Stimulated activated CD8-positive, alpha-beta memory T cell treated with anti-CD3 and anti-CD28 coated beads, Interleukin-7, amount 100 ng/mL, for 1 hour (primary cell): ENCODE measurements around the gene KIAA1586.
"Not testable (repeated sequence)": the region's sequence is repeated elsewhere in the genome, so short reads cannot be mapped to it uniquely, and the experiment has no call there.

Experiments used
- DNase-seq, 2 donors: peaks; one replicate each; pipeline ENCODE4 v3.0.0-alpha.2; 2020; ENCODE audit warnings: low read depth in 2 of 2

The KIAA1586 gene

DNA sequence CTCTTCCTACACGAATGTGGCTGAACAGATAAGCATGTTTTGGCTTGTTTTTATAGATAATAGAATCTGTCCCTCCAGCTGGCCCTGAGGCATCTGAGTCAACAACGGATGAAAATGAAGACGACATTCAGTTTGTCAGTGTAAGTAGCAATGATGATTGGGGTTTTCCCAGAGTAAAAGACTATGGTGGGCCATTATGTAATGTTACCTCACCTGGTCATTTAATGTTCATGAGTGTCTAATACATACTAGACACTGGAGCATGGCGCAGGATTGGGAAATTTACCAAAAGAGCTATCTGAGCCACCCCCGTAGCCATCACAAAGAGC lies 728 bp downstream of the KIAA1586 start:
- DNase-seq = not testable (repeated sequence)

DNA sequence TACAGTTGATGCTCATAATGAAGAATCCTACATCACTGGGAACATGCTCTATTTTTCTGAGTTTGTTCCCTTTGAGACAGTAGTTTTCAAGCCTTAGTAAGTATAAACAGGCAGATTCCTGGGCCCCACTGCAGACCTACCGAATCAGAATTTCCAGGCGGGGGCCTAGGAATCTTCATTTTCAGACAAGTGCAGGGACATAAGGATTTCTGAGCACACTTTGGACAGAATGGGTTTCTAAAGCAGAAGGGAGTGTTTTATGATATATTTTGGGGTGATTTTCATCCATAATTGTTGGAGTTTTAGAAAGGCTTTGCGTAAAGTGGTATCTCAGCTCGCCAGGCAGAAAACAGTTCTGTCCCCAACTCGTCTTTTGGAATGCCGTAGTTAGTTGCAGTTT lies 1.4 kb downstream of the KIAA1586 start:
- DNase-seq = not testable (repeated sequence)

DNA sequence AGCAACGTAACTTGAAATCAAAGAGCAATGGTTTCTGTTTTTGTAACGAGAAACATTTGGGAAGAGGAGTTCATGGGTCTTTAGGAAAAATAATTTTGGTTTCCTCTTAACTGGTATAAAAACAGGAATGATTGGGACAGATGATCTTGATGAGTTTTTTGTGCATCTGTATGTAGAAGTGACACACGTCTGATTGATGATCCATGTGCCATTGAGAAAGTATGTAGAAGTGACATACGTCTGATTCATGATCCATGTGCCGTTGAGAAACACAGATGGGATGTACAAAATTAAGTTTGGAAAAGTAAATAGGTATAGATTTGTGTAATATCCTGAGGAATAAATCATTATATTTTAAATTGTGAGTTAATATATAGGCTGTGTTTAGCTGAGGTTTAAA lies 2.1 kb downstream of the KIAA1586 start:
- DNase-seq = no peak

DNA sequence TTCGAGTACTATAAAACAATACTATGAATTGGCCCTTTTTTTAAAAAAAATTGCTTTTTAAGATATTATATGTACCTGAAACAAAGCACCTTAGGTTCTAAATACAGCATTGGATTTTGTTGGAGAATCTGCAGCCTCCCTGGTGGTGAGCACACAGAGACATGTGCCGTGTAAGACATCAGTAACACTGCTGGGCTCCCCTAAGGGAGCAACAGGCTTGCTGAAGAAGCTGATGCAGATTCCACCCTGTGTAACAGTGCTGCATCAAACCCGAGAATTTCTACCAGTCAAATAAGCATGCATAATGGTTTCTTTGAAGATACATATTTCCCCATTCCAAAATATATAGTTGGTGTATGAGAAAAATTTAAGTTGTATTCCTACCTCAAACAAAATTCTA lies 17.4 kb downstream of the KIAA1586 start:
- no peak for DNase-seq

DNA sequence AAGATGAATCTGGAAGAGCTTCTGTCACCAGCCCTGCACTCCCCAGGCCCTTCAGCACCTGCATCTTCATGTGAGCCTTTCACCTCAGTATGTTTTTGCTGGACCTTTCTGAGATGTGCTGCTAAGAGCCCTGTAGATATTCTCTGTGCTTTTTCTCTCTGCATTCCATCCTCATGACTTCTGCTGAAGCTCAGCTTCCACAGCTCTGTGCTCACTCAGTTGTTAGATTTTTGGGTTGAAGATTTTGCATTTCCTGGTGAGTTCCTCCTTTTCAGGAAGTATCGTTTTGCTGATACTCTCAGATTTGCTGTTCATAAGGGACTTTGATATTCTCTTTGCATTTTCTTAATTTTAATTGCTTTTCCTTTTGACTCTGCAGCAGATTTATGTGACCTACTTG lies 18.3 kb downstream of the KIAA1586 start:
- DNase-seq = no peak

DNA sequence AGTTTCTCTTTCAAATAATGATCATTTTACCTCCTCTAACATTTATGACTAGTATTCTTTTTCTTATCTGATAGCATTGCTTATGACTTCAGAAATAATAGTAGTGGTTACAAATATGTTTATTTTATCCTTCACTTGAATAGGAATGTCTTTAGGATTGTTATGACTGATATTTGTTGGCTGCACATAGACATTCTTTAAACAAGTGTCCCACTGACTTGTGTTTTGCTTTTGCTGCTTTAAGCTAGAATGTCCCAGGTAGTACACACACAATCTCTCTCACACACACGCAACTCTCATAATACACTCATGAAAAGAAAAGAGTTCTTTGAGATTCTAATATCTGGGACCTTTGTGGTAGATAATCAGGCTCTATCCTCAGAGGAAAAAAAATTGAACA lies 21.6 kb downstream of the KIAA1586 start:
- DNase-seq = no peak

DNA sequence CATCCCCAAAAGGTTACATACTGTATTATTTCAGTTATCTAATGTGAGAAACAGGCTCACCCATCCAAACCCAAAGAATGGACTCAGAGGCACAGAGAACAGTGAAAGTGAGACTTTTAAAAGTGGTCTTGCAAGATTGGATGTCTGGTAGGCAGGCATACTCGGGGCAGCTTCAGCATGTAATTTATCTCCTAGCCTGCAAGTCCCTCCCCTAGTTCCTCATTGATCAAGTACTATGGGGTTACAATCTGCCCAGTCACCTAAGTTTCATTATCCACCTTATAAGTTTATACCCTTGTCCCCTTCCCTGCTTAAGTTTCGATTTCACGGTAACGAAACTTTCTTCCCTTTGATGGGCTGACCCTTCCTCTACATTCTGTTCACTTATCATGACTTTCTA lies 22.7 kb downstream of the KIAA1586 start:
- no peak for DNase-seq

DNA sequence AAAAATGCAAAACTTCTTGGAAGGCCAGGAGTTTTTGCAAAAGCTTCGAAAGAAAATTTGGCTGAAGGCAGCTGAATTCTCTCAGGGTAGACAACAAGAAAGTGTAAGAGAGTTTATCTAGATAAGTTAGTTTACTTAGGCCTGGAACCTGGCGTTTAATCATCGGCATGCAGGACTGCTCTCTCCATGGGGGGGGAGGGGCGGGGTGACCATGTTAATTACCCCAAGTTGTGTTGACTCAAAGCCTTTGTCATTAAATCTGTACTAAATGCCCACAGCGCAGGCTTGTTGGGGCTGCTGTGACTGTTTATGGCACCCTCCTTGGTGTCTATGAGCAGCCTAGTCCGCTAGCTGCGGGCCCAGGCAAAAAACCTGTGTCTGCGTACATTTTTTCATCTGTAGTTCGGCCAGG lies 23.4 kb downstream of the KIAA1586 start:
- no peak for DNase-seq

DNA sequence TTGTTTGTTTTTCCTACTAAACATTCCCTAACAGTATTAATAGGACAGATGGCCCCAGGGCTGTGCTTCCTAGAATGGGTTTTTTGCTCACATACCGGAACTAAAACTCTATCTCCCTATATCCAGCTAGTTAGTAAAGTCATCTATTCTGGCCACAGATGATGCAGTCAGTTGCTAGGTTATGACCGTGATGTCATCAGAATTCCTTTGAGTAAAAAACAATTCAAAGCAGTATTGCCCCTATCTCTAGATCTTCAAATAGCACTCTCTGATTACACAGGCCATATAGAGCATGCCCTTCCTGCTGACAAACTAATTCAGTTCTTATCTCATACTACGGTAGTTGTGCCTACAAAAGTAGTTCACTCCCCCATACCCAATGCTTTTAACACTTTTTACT lies 25.6 kb downstream of the KIAA1586 start:
- DNase-seq = no peak

DNA sequence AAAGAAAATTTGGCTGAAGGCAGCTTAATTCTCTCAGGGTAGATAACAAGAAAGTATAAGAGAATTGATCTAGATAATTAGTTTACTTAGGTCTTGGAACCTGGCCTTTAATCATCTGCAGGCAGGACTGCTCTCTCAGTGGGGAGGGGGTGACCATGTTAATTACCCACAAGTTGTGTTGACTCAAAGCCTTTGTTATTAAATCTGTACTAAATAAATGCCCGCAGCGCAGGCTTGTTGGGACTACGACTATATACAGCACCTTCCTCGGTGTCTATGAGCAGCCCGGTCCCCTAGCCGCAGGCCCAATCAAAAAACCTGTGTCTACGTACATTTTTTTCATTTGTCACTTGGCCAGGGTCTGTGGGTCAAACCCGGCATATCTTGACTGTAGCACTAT lies 27.9 kb downstream of the KIAA1586 start:
- no peak for DNase-seq

DNA sequence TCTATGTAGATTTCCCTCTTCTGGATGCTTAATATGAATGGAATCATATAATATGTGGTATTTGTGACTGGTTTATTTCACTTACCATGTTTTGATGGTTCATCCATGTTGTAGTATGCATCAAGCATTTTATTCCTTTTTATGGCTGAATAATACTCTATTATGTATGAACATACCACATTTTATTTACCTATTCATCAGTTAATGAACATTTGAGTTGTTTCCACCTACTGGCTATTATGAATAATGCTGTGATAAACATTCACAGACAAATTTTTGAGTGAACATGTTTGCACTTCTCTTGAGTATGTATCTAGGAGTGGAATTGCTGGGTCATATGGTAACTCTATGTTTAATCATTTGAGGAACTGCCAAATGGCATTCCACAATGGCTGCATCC lies 28.6 kb downstream of the KIAA1586 start:
- no peak for DNase-seq

DNA sequence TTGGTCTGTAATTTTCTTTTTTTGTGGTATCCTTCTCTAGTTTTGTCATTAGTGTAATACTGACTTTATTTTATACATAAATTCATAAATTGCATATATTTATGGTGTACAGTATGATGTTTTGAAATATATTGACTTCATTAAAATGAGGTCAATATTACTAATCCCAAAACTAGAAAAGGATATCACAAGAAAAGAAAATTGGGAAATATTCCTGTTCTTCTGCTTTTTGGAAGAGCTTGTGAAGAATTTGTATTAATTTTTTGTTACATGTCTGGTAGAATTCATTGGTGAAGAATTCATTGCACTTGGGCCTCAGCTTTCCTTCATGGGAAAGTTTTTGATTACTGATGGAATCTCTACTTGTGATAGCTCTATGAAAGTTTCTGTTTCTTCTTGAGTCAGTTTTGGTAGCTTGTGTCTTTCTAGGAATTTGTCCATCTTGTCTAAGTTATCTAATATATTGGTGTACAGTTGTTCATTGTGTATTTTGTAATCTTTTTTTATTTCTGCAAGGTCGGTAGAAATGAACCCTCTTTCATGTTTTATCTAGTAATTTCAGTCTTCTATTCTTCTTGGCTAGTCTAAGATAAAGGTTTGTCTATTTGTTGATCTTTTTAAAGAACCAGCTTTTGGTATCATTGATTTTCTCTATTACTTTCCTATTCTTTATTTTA lies 32.2 kb downstream of the KIAA1586 start:
- no peak for DNase-seq

DNA sequence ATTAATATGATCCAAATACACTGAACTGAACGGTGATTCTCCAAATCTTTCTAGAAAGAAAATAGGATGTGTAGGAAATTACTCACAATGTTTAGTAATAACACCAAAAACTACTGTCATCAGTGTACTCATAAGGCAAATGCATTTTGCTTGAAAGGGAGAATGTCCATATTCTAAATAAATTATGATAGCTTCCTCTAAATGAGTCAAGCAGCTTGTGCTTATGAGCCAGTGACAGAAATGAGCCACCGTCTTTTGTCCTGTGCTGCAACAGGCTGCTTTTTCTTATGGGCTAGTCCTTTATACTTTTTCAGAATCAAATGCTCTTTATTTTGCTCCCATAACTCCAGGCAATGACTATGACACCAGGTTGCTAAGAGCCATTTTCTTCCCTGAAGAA lies 39.0 kb downstream of the KIAA1586 start:
- no peak for DNase-seq

DNA sequence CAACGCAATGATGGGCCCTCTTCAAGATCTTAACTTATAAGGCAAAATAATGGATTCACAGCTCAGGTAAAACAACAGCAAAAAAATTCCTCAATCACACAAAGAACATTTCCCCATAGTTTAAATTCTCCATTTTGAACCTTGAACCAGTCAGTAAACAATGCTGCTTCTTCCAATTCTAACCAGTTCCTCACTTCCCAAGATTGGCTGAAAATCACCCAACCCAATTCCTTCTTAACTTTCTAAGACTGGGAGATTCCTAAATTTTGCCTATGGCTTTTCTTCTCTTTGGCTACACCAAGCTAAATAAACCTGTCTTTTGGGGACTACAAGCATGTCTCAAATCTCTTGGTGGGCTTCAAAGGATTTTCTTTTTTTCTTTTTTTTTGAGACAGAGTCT lies 40.4 kb downstream of the KIAA1586 start:
- DNase-seq = no peak

DNA sequence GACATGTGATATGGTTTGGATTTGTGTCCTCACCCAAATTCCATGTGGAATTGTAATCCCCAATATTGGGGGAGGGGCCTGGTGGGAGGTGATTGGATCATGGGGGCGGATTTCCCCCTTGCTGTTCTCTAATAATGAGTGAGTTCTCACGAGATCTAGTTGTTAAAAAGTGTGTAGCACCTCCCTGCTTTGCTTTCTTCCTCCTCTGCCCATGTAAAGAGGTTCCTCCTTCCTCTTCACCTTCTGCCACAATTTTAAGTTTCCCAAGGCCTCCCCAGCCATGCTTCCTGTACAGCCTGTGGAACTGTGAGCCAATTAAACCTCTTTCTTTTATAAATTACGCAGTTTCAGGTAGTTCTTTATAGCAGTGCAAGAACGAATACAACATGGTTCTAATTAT lies 41.4 kb downstream of the KIAA1586 start:
- no peak for DNase-seq

DNA sequence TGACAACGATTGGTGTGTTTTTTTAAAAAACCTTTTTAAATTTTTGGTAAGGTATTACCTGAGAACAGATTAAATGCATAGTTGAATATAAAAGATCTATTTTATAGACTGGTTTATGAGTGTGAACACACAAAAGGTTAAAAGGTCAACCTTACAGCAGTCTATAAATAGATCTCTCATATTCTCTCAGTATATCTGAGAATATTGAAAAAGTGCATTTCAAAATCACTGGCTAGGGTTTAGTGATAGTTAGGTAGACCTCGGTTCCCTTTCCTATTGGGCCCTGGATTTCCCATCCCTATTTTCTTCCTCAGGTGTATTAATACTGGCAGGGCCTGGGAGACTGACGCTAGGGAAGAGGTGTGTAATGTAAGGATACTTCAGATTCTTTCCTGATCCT lies 42.8 kb downstream of the KIAA1586 start:
- no peak for DNase-seq

DNA sequence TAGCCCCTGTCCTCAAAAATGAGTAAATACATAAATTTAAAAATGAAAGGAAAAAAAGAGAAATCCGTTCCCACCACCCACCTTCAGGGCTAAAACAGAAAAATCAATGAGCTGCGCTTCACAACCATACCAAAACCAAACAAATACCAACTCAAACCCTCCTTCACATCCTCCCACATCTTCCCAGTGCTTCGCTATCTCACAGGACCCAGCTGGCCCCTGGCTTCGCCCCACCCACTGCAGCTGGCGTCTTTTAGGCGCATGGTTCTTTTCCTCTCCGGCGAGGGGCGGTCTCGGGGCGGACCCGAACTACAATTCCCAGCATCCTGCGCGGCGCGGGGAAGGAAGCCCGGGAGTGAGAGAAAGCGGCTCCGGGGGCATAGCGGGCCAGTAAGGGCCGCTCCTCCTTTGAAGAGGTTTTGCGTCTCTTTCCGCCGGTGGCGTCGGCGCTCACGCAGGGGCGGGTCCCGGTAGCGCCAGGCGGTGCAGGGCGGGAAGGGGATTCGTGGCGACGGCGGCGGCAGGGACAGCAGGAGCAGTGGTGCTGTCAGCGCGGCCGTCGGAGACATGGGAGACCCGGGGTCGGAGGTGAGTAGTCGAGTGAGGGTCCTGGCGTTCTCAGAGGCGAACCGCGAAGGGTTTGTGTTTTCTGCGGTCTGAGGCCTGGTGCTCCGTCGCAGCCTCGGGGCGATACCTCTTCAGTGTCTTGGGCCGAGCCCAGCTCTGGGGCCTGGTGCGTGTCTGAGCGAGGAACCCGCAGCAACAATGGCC lies 43.4 kb downstream of the KIAA1586 start, which contains the start of gene ZNF451:
Gene ZNF451, plus strand, starts transcription at position 502 of the 771 bp plus-strand sequence. Its CDS starts 66 bp downstream, at position 568.
- DNase-seq = peak; percentile 92 to 93

DNA sequence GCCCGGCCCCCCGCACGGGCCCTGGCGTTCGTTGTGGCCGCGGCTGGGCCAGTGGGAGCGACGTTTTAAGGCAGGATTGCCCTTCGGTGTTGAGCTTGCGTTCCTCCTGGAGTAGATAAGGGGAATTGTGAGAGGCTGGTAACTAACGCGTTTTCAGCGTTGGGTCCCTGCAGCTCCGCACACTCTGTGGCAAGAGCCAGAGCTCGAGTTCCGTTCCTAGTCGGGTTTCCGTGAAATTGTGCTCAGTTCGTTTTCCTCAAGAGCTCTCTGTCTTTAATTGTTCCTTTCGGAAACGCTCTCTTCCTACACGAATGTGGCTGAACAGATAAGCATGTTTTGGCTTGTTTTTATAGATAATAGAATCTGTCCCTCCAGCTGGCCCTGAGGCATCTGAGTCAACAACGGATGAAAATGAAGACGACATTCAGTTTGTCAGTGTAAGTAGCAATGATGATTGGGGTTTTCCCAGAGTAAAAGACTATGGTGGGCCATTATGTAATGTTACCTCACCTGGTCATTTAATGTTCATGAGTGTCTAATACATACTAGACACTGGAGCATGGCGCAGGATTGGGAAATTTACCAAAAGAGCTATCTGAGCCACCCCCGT lies 44.1 kb downstream of the KIAA1586 start:
- not testable (repeated sequence) for DNase-seq

DNA sequence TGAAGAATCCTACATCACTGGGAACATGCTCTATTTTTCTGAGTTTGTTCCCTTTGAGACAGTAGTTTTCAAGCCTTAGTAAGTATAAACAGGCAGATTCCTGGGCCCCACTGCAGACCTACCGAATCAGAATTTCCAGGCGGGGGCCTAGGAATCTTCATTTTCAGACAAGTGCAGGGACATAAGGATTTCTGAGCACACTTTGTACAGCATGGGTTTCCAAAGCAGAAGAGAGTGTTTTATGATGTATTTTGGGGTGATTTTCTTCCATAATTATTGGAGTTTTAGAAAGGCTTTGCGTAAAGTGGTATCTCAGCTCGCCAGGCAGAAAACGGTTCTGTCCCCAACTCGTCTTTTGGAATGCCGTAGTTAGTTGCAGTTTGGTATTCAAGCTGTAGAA lies 44.9 kb downstream of the KIAA1586 start:
- not testable (repeated sequence) for DNase-seq

DNA sequence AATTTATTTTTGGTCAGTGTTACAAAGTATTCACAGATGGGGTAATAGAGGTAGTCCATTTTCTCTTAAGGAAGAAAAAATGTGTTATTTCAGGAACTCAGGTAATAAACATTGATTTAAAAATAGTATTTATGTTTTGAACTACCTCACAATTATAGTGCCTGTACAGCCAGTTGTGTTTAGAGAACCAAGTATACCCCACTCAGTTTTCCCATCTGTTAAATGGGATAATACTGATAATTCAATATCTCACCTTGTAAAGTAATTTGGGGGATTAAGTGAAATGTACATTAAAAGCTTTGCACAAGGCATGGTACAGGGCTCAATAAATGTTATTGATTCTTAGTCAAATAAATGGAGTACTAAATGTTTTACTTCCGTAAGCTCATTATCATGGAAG lies 48.2 kb downstream of the KIAA1586 start:
- no peak for DNase-seq

DNA sequence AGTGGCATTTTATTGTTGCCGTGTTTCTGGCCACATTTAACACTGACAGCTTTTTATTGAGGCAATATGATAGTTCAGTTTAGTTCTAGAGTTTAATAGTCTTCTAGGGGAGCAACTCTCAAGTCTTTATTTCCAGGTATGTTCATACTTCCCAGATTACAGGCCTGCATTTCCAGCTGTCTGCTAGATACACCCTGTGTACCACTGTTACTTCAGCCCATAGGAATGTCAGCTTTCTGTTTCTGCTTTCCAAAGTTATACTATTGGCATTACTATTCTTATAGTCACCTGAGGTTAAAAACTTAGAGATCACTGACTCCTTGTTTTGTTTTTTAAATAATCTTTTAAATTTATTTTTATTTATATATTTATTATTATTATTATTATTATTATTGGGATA lies 51.1 kb downstream of the KIAA1586 start:
- no peak for DNase-seq

DNA sequence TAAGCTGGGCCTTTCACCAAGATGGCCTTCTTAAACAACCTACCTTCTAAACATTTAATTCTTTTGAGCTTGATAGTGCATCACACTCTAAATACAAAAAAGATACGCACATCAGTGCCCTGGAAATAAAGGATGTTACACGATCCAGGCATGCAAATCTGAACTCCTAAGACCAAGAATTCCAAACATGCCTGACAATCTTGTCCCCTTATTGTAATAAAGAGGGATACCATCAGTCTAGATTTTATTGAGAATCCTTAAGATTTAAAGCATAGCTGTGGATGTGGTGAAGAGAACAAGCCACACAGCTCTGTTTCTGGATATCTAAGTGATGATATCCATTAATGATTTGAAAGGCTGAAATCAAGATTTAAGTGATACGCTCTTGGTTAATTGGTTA lies 56.5 kb downstream of the KIAA1586 start:
- DNase-seq = no peak

DNA sequence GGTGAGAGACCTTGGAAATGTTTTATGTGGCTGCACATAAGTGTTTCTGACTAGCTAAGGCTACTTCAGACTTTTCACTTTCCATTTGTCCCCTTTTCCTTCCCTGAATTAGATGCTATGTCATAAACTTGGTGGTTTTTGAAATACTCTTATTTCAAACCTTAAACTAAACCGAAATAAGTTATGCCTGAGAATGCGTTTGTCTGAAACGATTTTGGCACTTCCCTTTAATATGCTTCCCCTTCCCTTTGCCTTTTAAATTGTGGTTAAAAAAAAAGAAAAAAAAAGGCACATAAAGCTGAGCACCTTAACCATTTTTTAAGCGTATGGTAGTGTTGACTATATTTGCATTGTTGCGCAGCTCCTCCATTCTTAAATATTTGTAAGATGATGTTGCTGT lies 57.8 kb downstream of the KIAA1586 start:
- no peak for DNase-seq
